ENCODE results near the gene CNTN4. TPM values are rescaled to one million over a fixed set of nuclear protein-coding genes. Genes with fewer than 3 reads are reported as not detected.

Gene CNTN4
- total RNA-seq, 1 donor from 2014 or later, result 16.1 TPM

- peaks cover 14% of the 10 kb centered on the region for H3K9me3 Mint-ChIP-seq (ENCODE audit: low read depth)
- H3K36me3 Mint-ChIP-seq (ENCODE audit: insufficient read depth), result no peaks in the 10 kb centered on the region
- no peaks in the 10 kb centered on the region for H3K4me1 Mint-ChIP-seq (ENCODE audit: low read depth)
- no peak for DNase-seq (ENCODE audit: low spot score, unreplicated experiment)
- H3K27me3 Mint-ChIP-seq, result no peaks in the 10 kb centered on the region
- no peak for TF ChIP-seq CTCF (IDR thresholded peaks at IDR 0.05; ENCODE audit: unreplicated experiment)
- no peak overlapping the region for H3K4me3 Mint-ChIP-seq (ENCODE audit: low read depth)
- H3K27ac Mint-ChIP-seq, result no peak overlapping the region
Observed at GRCh38 chr3:2484162-2485026, 385.7 kb downstream of the CNTN4 start.

GRCh38 chr3:2485027-2485375 is 386.3 kb downstream of the CNTN4 start:
- no peak overlapping the region for H3K27ac Mint-ChIP-seq
- no peak for DNase-seq (ENCODE audit: low spot score, unreplicated experiment)
- H3K27me3 Mint-ChIP-seq, result no peaks in the 10 kb centered on the region
- peaks cover 14% of the 10 kb centered on the region for H3K9me3 Mint-ChIP-seq (ENCODE audit: low read depth)
- H3K4me3 Mint-ChIP-seq (ENCODE audit: low read depth), result no peak overlapping the region
- H3K4me1 Mint-ChIP-seq (ENCODE audit: low read depth), result no peaks in the 10 kb centered on the region
- no peaks in the 10 kb centered on the region for H3K36me3 Mint-ChIP-seq (ENCODE audit: insufficient read depth)
- no peak for TF ChIP-seq CTCF (IDR thresholded peaks at IDR 0.05; ENCODE audit: unreplicated experiment)

- no peaks in the 10 kb centered on the region for H3K9me3 Mint-ChIP-seq (ENCODE audit: low read depth)
- H3K36me3 Mint-ChIP-seq (ENCODE audit: insufficient read depth), result no peaks in the 10 kb centered on the region
- DNase-seq (ENCODE audit: low spot score, unreplicated experiment), result no peak
- H3K27ac Mint-ChIP-seq, result no peak overlapping the region
- no peak for TF ChIP-seq CTCF (IDR thresholded peaks at IDR 0.05; ENCODE audit: unreplicated experiment)
- no peak overlapping the region for H3K4me3 Mint-ChIP-seq (ENCODE audit: low read depth)
- H3K4me1 Mint-ChIP-seq (ENCODE audit: low read depth), result no peaks in the 10 kb centered on the region
- H3K27me3 Mint-ChIP-seq, result no peaks in the 10 kb centered on the region
Observed at GRCh38 chr3:2495746-2496145, 397.1 kb downstream of the CNTN4 start.

GRCh38 chr3:2504912-2505311 is 406.2 kb downstream of the CNTN4 start:
- no peak overlapping the region for H3K27ac Mint-ChIP-seq
- no peak for DNase-seq (ENCODE audit: low spot score, unreplicated experiment)
- no peak overlapping the region for H3K4me3 Mint-ChIP-seq (ENCODE audit: low read depth)
- H3K36me3 Mint-ChIP-seq (ENCODE audit: insufficient read depth), result no peaks in the 10 kb centered on the region
- no peaks in the 10 kb centered on the region for H3K9me3 Mint-ChIP-seq (ENCODE audit: low read depth)
- no peaks in the 10 kb centered on the region for H3K27me3 Mint-ChIP-seq
- H3K4me1 Mint-ChIP-seq (ENCODE audit: low read depth), result no peaks in the 10 kb centered on the region
- no peak for TF ChIP-seq CTCF (IDR thresholded peaks at IDR 0.05; ENCODE audit: unreplicated experiment)

- Mint-ChIP-seq H3K9me3 (ENCODE audit: low read depth) (no peaks in the 10 kb centered on the region), H3K4me3 (ENCODE audit: low read depth) (no peak overlapping the region), H3K36me3 (ENCODE audit: insufficient read depth) (no peaks in the 10 kb centered on the region), H3K4me1 (ENCODE audit: low read depth) (no peaks in the 10 kb centered on the region), H3K27ac (no peak overlapping the region), H3K27me3 (no peaks in the 10 kb centered on the region)
- no peak for DNase-seq (ENCODE audit: low spot score, unreplicated experiment)
- no peak for TF ChIP-seq CTCF (IDR thresholded peaks at IDR 0.05; ENCODE audit: unreplicated experiment)
Observed at GRCh38 chr3:2506776-2507175, 408.1 kb downstream of the CNTN4 start.

Measured in progenitor cell of endocrine pancreas (in vitro differentiated cells).